Progenitor cell of endocrine pancreas (in vitro differentiated cells): ENCODE data around the gene KIF2A. TPM values are rescaled to one million over a fixed set of nuclear protein-coding genes. Genes with fewer than 3 reads are reported as not detected.

Source experiments
- DNase-seq: peaks from one replicate; pipeline ENCODE4 v3.0.0; 2021; ENCODE audit warnings: low spot score; ENCODE audit not compliant: unreplicated experiment
- H3K27ac Mint-ChIP-seq: 2 replicates; pipeline ENCODE4 v1.8.0; 2021; ENCODE audit warnings: mild to moderate bottlenecking, moderate library complexity, mixed read lengths
- H3K27me3 Mint-ChIP-seq: 2 replicates; pipeline ENCODE4 v1.8.0; 2021; ENCODE audit warnings: mixed read lengths
- H3K36me3 Mint-ChIP-seq: 2 replicates; pipeline ENCODE4 v1.8.0; 2022; ENCODE audit warnings: mixed read lengths; ENCODE audit not compliant: insufficient read depth
- H3K4me1 Mint-ChIP-seq: 2 replicates; pipeline ENCODE4 v1.8.0; 2021; ENCODE audit warnings: low read depth, mixed read lengths
- H3K4me3 Mint-ChIP-seq: 2 replicates; pipeline ENCODE4 v1.8.0; 2021; ENCODE audit warnings: low read depth, mild to moderate bottlenecking, moderate library complexity, mixed read lengths
- H3K9me3 Mint-ChIP-seq: 2 replicates; pipeline ENCODE4 v1.8.0; 2021; ENCODE audit warnings: low read depth, mixed read lengths
- total RNA-seq: library from RNA; stranded (reverse); gene quantifications from 2 replicates; pipeline ENCODE4 v1.2.1, GENCODE V29; 2021
- TF ChIP-seq, protein P1 (sequence below): fragments of 200-600 bp; sonication (generic); IDR thresholded peaks from one replicate; pipeline ENCODE4 v1.5.0; 2021; ENCODE audit warnings: antibody characterized with exemption, mild to moderate bottlenecking; ENCODE audit not compliant: unreplicated experiment

KIF2A gene
- total RNA-seq, 1 donor from 2014 or later: 75.3 TPM

DNA sequence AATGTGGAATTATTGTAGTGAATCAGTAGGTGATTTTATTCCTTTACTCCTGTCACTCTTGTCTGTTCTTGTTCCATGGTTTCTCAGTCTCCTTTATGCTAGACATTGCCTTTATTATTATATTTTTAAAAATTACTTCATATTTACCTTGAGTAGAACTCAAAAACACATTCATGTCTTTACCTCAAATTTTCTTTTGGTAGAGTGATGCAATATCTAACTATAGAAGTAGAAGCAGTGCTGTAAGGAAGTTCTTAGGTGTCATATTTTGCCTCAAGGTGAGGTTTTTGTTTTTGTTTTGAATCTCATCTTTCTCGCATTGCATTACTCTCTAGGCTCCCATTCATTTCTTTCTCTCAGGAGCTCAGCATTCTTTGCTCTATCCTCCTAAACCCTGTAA is 118.8 kb downstream of the KIF2A start:
- DNase-seq: no peak
- H3K4me3 Mint-ChIP-seq: no peak overlapping the region
- H3K27me3 Mint-ChIP-seq: no peaks in the 10 kb centered on the region
- H3K4me1 Mint-ChIP-seq: no peaks in the 10 kb centered on the region
- H3K9me3 Mint-ChIP-seq: no peaks in the 10 kb centered on the region
- H3K36me3 Mint-ChIP-seq: no peaks in the 10 kb centered on the region
- TF ChIP-seq, protein P1, sequence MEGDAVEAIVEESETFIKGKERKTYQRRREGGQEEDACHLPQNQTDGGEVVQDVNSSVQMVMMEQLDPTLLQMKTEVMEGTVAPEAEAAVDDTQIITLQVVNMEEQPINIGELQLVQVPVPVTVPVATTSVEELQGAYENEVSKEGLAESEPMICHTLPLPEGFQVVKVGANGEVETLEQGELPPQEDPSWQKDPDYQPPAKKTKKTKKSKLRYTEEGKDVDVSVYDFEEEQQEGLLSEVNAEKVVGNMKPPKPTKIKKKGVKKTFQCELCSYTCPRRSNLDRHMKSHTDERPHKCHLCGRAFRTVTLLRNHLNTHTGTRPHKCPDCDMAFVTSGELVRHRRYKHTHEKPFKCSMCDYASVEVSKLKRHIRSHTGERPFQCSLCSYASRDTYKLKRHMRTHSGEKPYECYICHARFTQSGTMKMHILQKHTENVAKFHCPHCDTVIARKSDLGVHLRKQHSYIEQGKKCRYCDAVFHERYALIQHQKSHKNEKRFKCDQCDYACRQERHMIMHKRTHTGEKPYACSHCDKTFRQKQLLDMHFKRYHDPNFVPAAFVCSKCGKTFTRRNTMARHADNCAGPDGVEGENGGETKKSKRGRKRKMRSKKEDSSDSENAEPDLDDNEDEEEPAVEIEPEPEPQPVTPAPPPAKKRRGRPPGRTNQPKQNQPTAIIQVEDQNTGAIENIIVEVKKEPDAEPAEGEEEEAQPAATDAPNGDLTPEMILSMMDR: no peak
- no peak overlapping the region for H3K27ac Mint-ChIP-seq

DNA sequence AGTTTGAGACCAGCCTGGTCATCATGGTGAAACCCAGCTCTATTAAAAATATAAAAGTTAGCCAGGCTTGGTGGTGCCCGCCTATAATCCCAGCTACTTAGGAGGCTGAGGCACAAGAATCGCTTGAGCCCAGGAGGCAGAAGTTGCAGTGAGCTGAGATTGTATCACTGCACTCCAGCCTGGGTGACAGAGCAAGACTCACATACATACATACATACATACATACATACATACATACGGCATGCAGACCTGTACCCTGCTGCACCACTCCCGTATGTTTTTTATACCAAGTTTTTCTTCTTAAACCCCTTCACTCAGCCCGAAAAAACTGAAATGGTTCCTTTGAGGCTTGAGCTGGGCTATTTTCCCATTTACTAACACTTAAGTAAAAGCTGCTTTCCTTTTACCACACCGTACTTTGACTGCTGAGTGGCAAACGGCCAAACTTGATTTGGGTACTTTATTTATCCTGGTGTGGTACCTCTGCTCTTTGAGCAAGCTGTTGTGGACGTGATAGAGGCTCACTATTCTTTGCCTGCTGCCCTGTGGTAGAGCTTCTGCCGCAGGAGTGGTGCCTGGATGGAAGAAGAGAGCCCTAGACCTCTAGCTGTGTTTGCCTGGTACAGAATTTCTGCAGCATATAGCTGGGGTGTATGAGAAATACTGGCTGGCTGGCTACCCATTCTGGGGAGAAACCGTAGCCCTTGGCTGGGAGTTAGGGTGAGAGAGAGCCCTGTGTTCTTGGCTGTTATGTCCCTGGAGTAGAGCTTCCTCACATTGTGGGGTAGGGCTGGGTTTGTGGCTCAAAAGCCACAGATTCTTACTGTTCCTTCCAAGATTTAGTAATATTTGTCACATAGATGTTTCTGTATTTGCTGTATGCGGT is 126.0 kb downstream of the KIF2A start:
- Mint-ChIP-seq H3K27ac (peak overlapping the region; percentile 4), H3K9me3 (no peaks in the 10 kb centered on the region), H3K27me3 (no peaks in the 10 kb centered on the region)

DNA sequence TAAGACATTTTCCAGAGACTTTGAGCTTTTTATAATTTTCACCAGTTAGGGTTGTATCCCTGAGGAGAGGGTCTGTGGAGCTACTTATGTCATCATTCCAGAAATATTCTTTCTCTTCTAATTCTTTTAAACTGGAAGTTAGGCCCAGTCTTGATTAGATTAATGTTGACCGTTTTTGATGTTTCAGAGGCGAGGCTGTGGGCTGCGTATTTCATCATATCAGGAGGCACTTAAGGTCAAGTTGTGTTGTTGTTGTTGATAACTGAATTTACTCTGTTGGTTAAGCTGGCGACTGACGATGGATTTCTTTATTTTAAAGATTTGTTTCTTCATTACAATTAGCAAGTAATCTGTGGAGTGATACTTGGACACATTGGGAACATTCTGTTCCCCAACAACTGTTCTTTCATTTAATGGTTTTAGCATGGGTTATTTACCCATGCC is 126.6 kb downstream of the KIF2A start:
- Mint-ChIP-seq H3K4me3 (no peak overlapping the region), H3K36me3 (no peaks in the 10 kb centered on the region), H3K9me3 (no peaks in the 10 kb centered on the region), H3K4me1 (peaks cover 7% of the 10 kb centered on the region), H3K27me3 (no peaks in the 10 kb centered on the region), H3K27ac (no peak overlapping the region)
- DNase-seq: no peak
- TF ChIP-seq, protein P1: no peak

More for the DNA sequence above, 126.0 kb downstream of the KIF2A start:
- TF ChIP-seq, protein P1: no peak
- H3K4me1 Mint-ChIP-seq: peaks cover 7% of the 10 kb centered on the region
- H3K4me3 Mint-ChIP-seq: no peak overlapping the region
- no peaks in the 10 kb centered on the region for H3K36me3 Mint-ChIP-seq
- no peak for DNase-seq

Other genes with a start within 250 kb of the KIF2A start
- 18.6 and 20.3 TPM in 2 replicates for gene DIMT1, start 97.7 kb downstream of the KIF2A start, total RNA-seq
- 32.7 and 36.2 TPM in 2 replicates for gene IPO11, start 106.6 kb downstream of the KIF2A start, total RNA-seq